ENCODE results near the gene SMCO2. TPM values are rescaled to one million over a fixed set of nuclear protein-coding genes. Genes with fewer than 3 reads are reported as not detected.

SMCO2 gene
- total RNA-seq: not detected in 2 replicates

GRCh38 chr12:27446436-27446835 lies at the start of gene SMCO2:
Gene SMCO2, plus strand, starts transcription at chr12:27446736. Its CDS starts 23,896 bp downstream, at chr12:27470632.

GRCh38 chr12:27523642-27524493 lies 77.3 kb downstream of the SMCO2 start, which contains the start of gene PPFIBP1:
Gene PPFIBP1, plus strand, starts transcription at chr12:27524206. Its CDS starts 109,191 bp downstream, at chr12:27633397.

Other genes with a start within 250 kb of the SMCO2 start
- 7.7 and 8.9 TPM in 2 replicates for gene STK38L, start 202.4 kb upstream of the SMCO2 start, total RNA-seq
- 19.0 and 24.5 TPM in 2 replicates for gene BMAL2, start 113.9 kb upstream of the SMCO2 start, total RNA-seq
- 39.4 and 47.7 TPM in 2 replicates for gene PPFIBP1, start 77.5 kb downstream of the SMCO2 start, total RNA-seq
- gene REP15, start 249.7 kb downstream of the SMCO2 start, total RNA-seq: 0.67 and 0.89 TPM in 2 replicates